Dermis microvascular lymphatic vessel endothelial cell (primary cell): ENCODE results near the gene ACSS3. TPM values are rescaled to one million over a fixed set of nuclear protein-coding genes. Genes with fewer than 3 reads are reported as not detected.

Experiments used
- DNase-seq, 2 donors: peaks; one replicate each; pipeline versions ENCODE4 v3.0.0 to v3.0.0-alpha.2; 2010; ENCODE audit warnings: low read depth in 2 of 2
- total RNA-seq: library from RNA; depleted of rRNA; stranded (reverse); fragments of >200 nt; gene quantifications from 2 replicates; pipeline ENCODE4 v1.2.1, GENCODE V29; 2014

Gene ACSS3
- total RNA-seq, 1 donor from 2014 or later, result 0.26 TPM

DNA sequence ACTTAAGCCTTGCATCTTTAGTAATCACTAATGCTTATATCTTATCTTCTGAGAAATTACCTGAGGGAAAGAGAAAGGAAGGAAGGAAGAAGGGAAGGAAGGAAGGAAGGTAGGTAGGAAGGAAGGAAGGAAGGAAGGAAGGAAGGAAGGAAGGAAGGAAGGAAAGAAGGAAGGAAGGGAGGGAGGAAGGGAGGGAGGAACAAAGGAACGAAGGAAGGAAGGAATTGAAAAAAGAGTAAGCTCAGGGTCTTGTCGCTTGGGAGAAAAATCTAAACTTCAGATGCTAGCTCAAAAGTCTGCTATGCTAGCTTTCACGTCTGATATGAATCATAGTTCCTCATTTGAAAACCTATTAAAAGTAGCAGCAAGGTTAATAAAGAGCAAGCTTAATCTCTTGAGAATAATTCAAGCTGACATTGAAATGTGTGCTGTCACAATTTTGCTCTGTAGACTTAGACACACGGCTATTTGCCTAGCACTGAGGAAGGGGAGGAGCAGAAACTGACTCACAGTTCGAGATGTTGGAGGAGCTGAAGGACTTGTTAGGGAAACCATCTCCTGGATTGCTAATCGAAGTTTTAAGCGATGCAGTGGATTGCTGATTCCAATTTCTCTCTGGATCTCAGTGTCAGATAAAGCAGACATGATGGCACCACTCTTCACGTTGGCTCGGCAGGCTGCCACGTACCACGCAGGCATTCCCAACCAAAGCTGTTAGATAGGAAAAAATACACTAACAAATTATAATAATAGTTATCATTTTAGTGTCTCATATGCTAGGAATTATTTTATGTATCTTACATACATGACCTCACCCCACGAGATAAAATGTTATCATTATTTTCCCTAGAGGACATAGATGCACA is 216.7 kb downstream of the ACSS3 start:
- no peak for DNase-seq

DNA sequence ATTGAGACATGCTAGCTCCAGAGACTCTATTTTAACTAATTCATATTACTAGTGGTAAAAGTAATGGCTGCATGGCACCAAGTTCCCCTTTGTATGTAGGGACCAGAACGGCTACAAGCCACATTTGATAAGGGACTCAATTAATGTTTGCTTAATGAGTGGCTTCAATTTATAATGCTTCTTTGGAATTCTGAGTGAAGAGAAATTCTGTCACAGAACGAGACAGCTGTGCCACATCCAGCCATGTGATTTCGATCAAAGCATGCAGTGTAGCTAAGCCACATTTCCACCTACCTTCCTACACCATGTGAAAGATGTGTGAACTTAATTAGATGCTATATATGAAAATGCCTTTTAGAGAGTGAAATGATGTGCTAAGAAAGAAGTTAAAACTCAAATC is 217.4 kb downstream of the ACSS3 start:
- DNase-seq, result no peak

DNA sequence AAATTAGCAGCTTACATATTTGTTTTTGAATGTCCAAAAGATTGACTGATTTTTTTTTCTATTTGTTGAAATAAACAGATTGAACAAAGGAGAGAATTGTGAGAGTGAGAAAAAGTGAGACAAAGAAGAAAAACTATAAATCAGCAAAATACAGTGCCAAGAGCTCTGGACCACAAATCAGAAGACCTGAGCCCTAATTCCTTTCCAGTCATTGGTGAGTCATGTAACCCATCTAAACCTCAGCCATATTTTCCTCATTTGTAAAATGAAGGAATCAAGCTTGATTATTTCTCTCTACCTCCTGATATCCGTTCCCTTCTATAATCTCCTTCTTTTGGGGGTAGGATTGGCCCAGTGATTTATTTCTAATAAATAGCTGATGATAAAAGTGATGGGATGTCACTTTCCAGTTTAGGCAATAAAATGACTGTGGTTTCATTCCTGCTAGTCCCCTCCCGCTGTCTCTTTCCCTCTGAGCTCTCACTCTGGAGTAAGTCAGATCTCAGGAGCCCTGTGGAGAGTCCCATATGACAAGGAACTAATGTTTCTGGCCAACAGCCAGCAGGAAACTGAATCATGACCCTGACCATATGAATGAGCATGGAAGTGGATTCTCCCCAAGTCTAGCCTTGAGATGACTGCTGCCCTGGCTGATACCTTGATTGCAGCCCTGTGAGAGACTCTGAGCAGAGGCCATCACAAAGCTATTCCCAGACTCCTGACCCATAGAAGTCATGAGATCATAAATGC is 218.9 kb downstream of the ACSS3 start:
- peak in 1 of 2 donors; percentile 20 for DNase-seq

DNA sequence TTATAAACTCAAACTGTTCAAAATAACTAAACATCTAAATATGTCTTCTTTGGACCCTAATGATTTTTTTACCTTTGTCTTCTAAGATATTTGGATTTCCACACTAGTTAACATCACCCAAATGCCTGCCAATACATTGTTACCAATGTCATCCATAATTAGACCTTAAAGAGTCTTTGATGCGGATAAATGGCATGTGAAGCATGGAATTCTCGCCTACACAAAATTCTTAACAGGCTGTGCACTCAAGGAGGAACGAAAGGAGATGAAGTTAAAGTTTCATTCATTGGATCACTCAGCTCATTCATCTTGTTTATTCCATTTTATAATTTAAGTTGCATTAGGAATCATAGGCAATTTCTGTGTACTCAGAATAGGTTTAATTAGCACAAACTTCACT is 219.7 kb downstream of the ACSS3 start:
- DNase-seq, result no peak

DNA sequence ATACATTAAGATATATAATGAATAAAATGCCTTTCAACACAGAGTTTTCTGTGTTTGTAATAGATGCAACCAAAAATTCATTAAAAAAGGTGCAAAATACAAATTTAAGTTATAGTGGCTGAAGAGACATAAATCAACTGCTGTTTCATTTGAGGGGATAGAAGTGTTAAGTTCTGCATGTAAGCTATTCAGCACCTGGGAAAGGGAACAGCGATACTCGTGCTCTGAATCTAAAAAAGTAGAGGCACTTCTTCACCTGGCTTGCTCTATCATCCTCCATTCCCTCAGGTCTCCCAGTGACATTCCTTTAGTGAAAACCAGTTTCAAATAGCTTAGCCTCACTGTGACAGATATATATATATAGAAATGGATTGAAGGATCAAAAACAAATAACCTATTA is 222.6 kb downstream of the ACSS3 start:
- no peak for DNase-seq

DNA sequence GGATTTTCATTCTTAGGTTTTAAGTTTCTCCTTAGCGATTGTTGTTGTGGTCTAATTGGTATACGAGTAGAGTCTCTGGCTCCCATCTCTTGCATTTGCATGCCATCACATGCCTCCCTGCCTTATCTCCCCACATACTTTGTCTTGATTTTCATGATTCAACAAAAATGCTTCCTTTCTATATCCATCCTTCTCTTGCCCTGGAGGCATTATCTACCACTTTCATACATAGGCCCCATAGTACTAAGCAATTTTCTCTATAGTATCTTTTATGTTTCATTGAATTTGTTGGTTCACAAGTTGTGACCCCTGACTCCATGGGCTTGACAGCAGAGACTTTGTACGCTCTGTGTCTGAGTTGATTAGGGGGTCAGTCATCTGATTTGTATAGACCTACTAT is 226.1 kb downstream of the ACSS3 start:
- no peak for DNase-seq

Other genes starting within 250 kb of the ACSS3 start
- 0.13 TPM in 2 replicates for gene LIN7A, start 140.1 kb upstream of the ACSS3 start, total RNA-seq